ENCODE measurements around the gene MPP2. TPM values are rescaled to one million over a fixed set of nuclear protein-coding genes. Genes with fewer than 3 reads are reported as not detected.

MPP2 gene
- total RNA-seq, 3 donors from 2014 or later (not counting 1 experiment from before 2014, with no cell fraction given): 0.75 to 2.0 (median 0.85) TPM

DNA sequence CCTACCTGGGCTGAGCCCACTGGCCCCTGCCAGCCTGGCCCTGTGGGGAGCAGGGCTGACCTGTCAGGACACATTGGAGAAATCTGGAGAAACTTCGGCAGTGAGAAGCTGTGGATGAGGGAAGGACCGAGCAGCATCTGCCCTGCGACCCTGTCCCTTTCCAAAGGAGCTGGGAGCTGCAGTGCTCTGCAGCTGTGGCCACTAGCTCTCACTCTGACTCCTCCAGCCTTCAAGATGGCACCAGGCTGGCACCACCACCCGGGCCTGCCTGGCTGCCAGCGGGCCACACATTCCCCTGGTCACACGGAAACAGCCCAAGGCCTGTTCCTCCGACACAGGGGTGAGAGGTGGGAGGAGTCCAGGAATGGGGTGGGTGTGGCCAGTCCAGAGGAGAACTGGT is 30.3 kb downstream of the MPP2 start:
- no peak overlapping the region for H3K4me3 Mint-ChIP-seq
- no peak overlapping the region for H3K27ac Mint-ChIP-seq
- DNase-seq (no peak), ATAC-seq (no peak)
- Histone ChIP-seq H3K27ac (ENCODE audit: low read length) (no peak overlapping the region), H3K9me3 (ENCODE audit: control insufficient read depth, insufficient read depth, low read length) (no peaks in the 10 kb centered on the region), H3K36me3 (ENCODE audit: control insufficient read depth, insufficient read depth, low read length) (no peaks in the 10 kb centered on the region), H3K4me1 (ENCODE audit: control insufficient read depth, insufficient read depth, low read length) (peaks cover 4% of the 10 kb centered on the region), H3K4me3 (ENCODE audit: low read length) (no peak overlapping the region), H3K27me3 (ENCODE audit: control insufficient read depth, insufficient read depth, low read length) (peaks cover 6% of the 10 kb centered on the region)
- no peaks in the 10 kb centered on the region for H3K9me3 Mint-ChIP-seq
- no peaks in the 10 kb centered on the region for H3K36me3 Mint-ChIP-seq
- intact Hi-C loops (cut with micrococcal nuclease): no loop called here
- WGBS (ENCODE audit: insufficient coverage): 91% methylated on average over 7 of the region's 7 CpGs
- TF ChIP-seq CTCF (IDR thresholded peaks at IDR 0.05): no peak
- peaks cover 17 to 29% of the 10 kb centered on the region in 2 donors for H3K27me3 Mint-ChIP-seq (ENCODE audit: low read depth in 2 of 2)
- peaks cover 0 to 5% of the 10 kb centered on the region in 2 donors for H3K4me1 Mint-ChIP-seq

DNA sequence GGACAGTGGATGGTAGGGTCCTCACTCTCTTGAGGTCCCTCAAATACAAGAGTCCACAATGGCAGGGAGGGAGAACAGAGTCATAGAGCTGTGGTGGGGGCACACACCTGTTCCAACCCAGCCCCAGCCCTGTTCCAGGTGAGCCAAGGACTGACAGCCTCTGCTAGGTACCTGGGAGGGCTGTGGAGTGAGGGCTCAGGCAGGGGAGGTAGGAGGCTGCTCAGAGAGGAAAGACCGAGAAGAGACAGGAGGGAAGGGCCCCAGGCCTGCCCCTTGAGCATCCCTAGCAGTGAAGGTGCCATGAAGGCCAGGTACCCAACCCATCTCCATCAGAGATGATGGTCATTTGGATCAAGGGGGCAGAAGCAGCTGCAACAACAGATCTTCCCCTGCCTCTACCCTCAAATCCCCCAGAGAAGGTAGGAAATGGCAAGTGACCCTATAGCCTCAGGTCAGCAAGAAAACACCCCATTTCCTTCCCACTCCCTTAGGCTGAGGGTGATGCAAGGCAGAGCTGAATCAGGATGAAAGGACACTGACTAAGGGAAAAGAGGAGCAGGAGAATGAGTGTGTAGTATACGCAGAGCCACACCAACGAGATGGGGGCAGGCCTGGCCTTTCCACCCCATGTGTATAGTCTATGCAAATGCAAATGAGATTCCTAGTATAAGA is 31.7 kb downstream of the MPP2 start:
- Mint-ChIP-seq H3K4me3 (no peak overlapping the region), H3K27me3 (ENCODE audit: low read depth in 2 of 2) (peaks cover 17 to 31% of the 10 kb centered on the region in 2 donors), H3K9me3 (no peaks in the 10 kb centered on the region), H3K36me3 (no peaks in the 10 kb centered on the region), H3K4me1 (peaks cover 0 to 5% of the 10 kb centered on the region in 2 donors), H3K27ac (no peak overlapping the region)
- peaks cover 4% of the 10 kb centered on the region for H3K4me1 ChIP-seq (ENCODE audit: control insufficient read depth, insufficient read depth, low read length)
- H3K4me3 ChIP-seq (ENCODE audit: low read length): no peak overlapping the region
- H3K9me3 ChIP-seq (ENCODE audit: control insufficient read depth, insufficient read depth, low read length): no peaks in the 10 kb centered on the region
- ATAC-seq: no peak
- 75% methylated on average over 3 of the region's 3 CpGs for WGBS (ENCODE audit: insufficient coverage)
- H3K27ac ChIP-seq (ENCODE audit: low read length): no peak overlapping the region
- no peak for DNase-seq
- no peak for TF ChIP-seq CTCF (IDR thresholded peaks at IDR 0.05)
- intact Hi-C loops (cut with micrococcal nuclease): no loop called here
- H3K27me3 ChIP-seq (ENCODE audit: control insufficient read depth, insufficient read depth, low read length): peaks cover 6% of the 10 kb centered on the region
- no peaks in the 10 kb centered on the region for H3K36me3 ChIP-seq (ENCODE audit: control insufficient read depth, insufficient read depth, low read length)

GRCh38 chr17:43874293-43874692 is 33.0 kb downstream of the MPP2 start:
- intact Hi-C loops (cut with micrococcal nuclease): no loop called here
- no peaks in the 10 kb centered on the region for H3K9me3 Mint-ChIP-seq
- H3K27ac ChIP-seq (ENCODE audit: low read length): no peak overlapping the region
- H3K4me1 Mint-ChIP-seq: peaks cover 0 to 5% of the 10 kb centered on the region in 2 donors
- H3K4me1 ChIP-seq (ENCODE audit: control insufficient read depth, insufficient read depth, low read length): peaks cover 4% of the 10 kb centered on the region
- TF ChIP-seq CTCF (IDR thresholded peaks at IDR 0.05): no peak
- H3K27me3 ChIP-seq (ENCODE audit: control insufficient read depth, insufficient read depth, low read length): peaks cover 6% of the 10 kb centered on the region
- peaks cover 16 to 39% of the 10 kb centered on the region in 2 donors for H3K27me3 Mint-ChIP-seq (ENCODE audit: low read depth in 2 of 2)
- DNase-seq (no peak), ATAC-seq (no peak)
- no peak overlapping the region for H3K4me3 Mint-ChIP-seq
- no peak overlapping the region for H3K27ac Mint-ChIP-seq
- H3K4me3 ChIP-seq (ENCODE audit: low read length): no peak overlapping the region
- 94% methylated on average over 3 of the region's 3 CpGs for WGBS (ENCODE audit: insufficient coverage)
- no peaks in the 10 kb centered on the region for H3K36me3 Mint-ChIP-seq
- H3K9me3 ChIP-seq (ENCODE audit: control insufficient read depth, insufficient read depth, low read length): no peaks in the 10 kb centered on the region
- H3K36me3 ChIP-seq (ENCODE audit: control insufficient read depth, insufficient read depth, low read length): no peaks in the 10 kb centered on the region

DNA sequence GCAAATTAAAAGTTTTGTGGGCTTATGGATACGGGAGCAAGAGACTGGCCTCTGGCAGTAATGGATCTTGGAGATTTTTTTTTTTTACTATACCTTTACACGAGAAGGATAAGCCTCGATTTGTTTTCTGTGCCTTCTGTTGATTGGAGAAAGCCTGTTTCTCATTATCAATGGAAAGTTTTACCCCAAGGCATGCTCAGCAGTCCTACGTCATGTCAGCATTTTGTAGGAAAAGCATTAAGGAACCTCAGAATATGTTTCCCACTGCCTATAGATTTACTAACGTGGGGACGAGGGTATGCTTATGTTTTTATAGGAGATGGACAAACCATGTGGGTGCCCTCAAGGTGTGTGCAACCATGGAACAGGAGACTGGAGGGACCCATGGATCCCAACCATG is 33.5 kb downstream of the MPP2 start:
- Histone ChIP-seq H3K4me1 (ENCODE audit: control insufficient read depth, insufficient read depth, low read length) (peaks cover 4% of the 10 kb centered on the region), H3K9me3 (ENCODE audit: control insufficient read depth, insufficient read depth, low read length) (no peaks in the 10 kb centered on the region), H3K27ac (ENCODE audit: low read length) (no peak overlapping the region), H3K4me3 (ENCODE audit: low read length) (no peak overlapping the region), H3K27me3 (ENCODE audit: control insufficient read depth, insufficient read depth, low read length) (peaks cover 6% of the 10 kb centered on the region), H3K36me3 (ENCODE audit: control insufficient read depth, insufficient read depth, low read length) (no peaks in the 10 kb centered on the region)
- whole genome bisulfite sequencing (ENCODE audit: insufficient coverage): 82% methylated on average over 4 of the region's 6 CpGs
- no peaks in the 10 kb centered on the region for H3K36me3 Mint-ChIP-seq
- ATAC-seq (no peak), DNase-seq (no peak)
- intact Hi-C loops (cut with micrococcal nuclease): no loop called here
- no peak overlapping the region for H3K27ac Mint-ChIP-seq
- H3K4me1 Mint-ChIP-seq: peaks cover 0 to 2% of the 10 kb centered on the region in 2 donors
- no peak for TF ChIP-seq CTCF (IDR thresholded peaks at IDR 0.05)
- no peak overlapping the region for H3K4me3 Mint-ChIP-seq
- no peaks in the 10 kb centered on the region for H3K9me3 Mint-ChIP-seq
- H3K27me3 Mint-ChIP-seq (ENCODE audit: low read depth in 2 of 2): peaks cover 12 to 40% of the 10 kb centered on the region in 2 donors

All from natural killer cell (primary cell).